Measurements from ENCODE around the gene TGFB1I1. TPM values are rescaled to one million over a fixed set of nuclear protein-coding genes. Genes with fewer than 3 reads are reported as not detected.

Gene TGFB1I1
- total RNA-seq, 1 experiment from 2014 or later = 8.7 TPM

- TF ChIP-seq ZFX (IDR thresholded peaks at IDR 0.05) (no peak), EGR1 (IDR thresholded peaks at IDR 0.05; ENCODE audit: low read depth) (no peak), ELF1 (IDR thresholded peaks at IDR 0.05; ENCODE audit: borderline replicate concordance, low read depth) (no peak), ZBTB33 (IDR thresholded peaks at IDR 0.05; ENCODE audit: extremely low read depth, insufficient replicate concordance, low read length) (no peak), POLR2AphosphoS5 (IDR thresholded peaks at IDR 0.05; ENCODE audit: low read depth, low read length) (no peak), CEBPB (IDR thresholded peaks at IDR 0.05; ENCODE audit: low read depth) (no peak), YY1 (IDR thresholded peaks at IDR 0.05; ENCODE audit: extremely low read depth, insufficient replicate concordance, low read depth, low read length) (no peak), RAD21 (IDR thresholded peaks at IDR 0.05; ENCODE audit: low read depth) (no peak), CBX3 (IDR thresholded peaks at IDR 0.05; ENCODE audit: low read depth) (no peak), ATF3 (IDR thresholded peaks at IDR 0.05) (no peak), TCF7L2 (IDR thresholded peaks at IDR 0.05; ENCODE audit: borderline replicate concordance, extremely low read depth, insufficient read depth, insufficient read length) (no peak), ZNF274 (IDR thresholded peaks at IDR 0.05; ENCODE audit: low read depth, low read length) (no peak), MAX (IDR thresholded peaks at IDR 0.05) (no peak), CTCF (IDR thresholded peaks at IDR 0.05 in 2 of 3, conservative IDR thresholded peaks at IDR 0.05 in 1 of 3; ENCODE audit: borderline replicate concordance in 1 of 3, insufficient read depth in 1 of 3, low read depth in 2 of 3, low read length in 2 of 3) (no peak), EZH2 (IDR thresholded peaks at IDR 0.05) (no peak), EZH2phosphoT487 (IDR thresholded peaks at IDR 0.05; ENCODE audit: borderline replicate concordance) (no peak), JUND (IDR thresholded peaks at IDR 0.05) (no peak), SRF (IDR thresholded peaks at IDR 0.05; ENCODE audit: low read depth) (no peak)
- POLR2A ChIA-PET = no interaction called here
- Histone ChIP-seq H3K36me3 (ENCODE audit: control insufficient read depth in 1 of 2, insufficient read depth in 2 of 2, low read length in 2 of 2) (no peaks in the 10 kb centered on the region), H3K4me2 (ENCODE audit: low read length) (no peak overlapping the region), H3K79me2 (ENCODE audit: insufficient read depth, low read length) (peaks cover under 1% of the 10 kb centered on the region; the same call in 1 of the 2 replicates), H3K27ac (ENCODE audit: low read depth, low read length) (no peak overlapping the region), H2AFZ (ENCODE audit: low read depth, low read length, poor library complexity, severe bottlenecking) (no peak overlapping the region), H3K4me1 (ENCODE audit: control insufficient read depth in 1 of 2, insufficient read depth in 2 of 2, low read length in 2 of 2) (peaks cover 6 to 10% of the 10 kb centered on the region in 2 experiments; a peak in 3 of 4 replicates), H3K9ac (ENCODE audit: low read length) (no peak overlapping the region), H3K4me3 (replicated peaks in 1 of 2; ENCODE audit: low read depth in 1 of 2, low read length in 2 of 2) (no peak overlapping the region), H3K9me3 (ENCODE audit: control insufficient read depth in 1 of 2, insufficient read depth in 1 of 2, low read depth in 1 of 2, low read length in 2 of 2) (no peaks in the 10 kb centered on the region; a peak in 1 of 4 replicates), H4K20me1 (ENCODE audit: insufficient read depth) (no peaks in the 10 kb centered on the region), H3K9me2 (ENCODE audit: insufficient read depth) (no peaks in the 10 kb centered on the region), H3K27me3 (ENCODE audit: insufficient read depth, low read length) (no peaks in the 10 kb centered on the region)
- no peak for ATAC-seq
- BruUV-seq (replicated peaks) = no TSS peak
- RAD21 ChIA-PET (ENCODE audit: low non-redundant PET in 1 of 2, low total read pairs in 2 of 2, uncharacterized antibody in 2 of 2, unreplicated experiment in 2 of 2) = no interaction called here
- no peak for DNase-seq (ENCODE audit: low read depth, low spot score)
- CTCF ChIA-PET = no interaction called here
- intact Hi-C loops (cut with micrococcal nuclease) = no loop called here
Observed at GRCh38 chr16:31513126-31513525, 41.2 kb downstream of the TGFB1I1 start.

Data from HCT116 (cell line).